IPS-NIHi11 (cell line): ENCODE measurements around the gene TMC5.
"Not testable (repeated sequence)": the region's sequence is repeated elsewhere in the genome, so short reads cannot be mapped to it uniquely, and the experiment has no call there.

ENCODE experiments used
- DNase-seq: peaks from one replicate; pipeline ENCODE4 v3.0.0; 2012; ENCODE audit warnings: mixed read lengths, low spot score

Gene TMC5

DNA sequence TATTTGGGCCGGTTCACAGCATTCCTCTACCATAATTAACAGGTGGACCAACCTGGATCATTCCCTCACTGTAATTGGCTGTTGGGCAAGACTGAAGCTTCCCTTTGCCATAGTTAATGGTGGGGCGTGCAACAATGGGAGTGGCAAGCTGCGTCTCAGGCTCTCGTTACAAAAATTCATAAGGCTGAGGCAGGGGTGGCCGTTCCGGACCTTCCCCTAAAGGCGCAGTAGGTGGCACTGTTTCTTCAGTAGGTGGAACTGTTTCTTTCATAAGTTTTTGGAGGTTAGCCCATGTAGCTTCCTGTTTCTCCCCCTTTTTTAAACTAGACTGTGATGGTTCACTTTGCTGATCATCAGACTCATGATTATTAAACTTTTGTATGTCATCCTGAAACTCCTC lies 17.0 kb upstream of the TMC5 start:
- no peak for DNase-seq

DNA sequence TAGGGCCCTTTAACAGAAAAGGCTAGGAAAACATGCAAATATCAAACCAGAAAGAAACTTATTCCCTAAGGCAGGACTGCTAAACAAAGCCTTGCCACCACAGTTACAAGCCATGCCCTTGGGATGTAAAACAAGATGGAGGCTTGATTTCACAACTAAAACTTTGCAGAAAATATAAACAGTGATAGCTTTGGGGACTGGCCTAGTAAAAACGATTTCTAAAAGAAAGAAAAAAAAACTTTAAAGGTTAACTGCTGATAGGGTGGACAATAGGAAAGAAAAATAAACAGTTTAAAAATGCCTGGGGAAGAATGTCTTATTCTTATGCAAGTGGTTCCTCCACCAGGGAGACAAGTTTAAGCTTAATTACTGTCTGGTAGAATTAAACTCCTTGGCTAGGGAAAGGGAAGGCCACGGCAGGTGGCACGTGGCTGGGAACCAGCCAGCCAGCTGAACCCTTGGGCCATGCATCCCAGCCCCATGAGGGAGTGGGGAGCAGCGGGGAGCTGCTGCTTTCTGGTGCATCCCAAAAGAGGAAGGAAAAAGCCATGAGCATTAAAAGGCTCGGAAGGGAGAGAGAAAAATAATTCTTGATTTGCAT lies 10.7 kb upstream of the TMC5 start:
- DNase-seq, result no peak

- DNase-seq, result peak; percentile 78
Measured at GRCh38 chr16:19410435-19411171, 7.1 kb upstream of the TMC5 start.

GRCh38 chr16:19411298-19411697 lies 6.4 kb upstream of the TMC5 start:
- no peak for DNase-seq

GRCh38 chr16:19412055-19412454 lies 5.6 kb upstream of the TMC5 start:
- DNase-seq, result not testable (repeated sequence)

DNA sequence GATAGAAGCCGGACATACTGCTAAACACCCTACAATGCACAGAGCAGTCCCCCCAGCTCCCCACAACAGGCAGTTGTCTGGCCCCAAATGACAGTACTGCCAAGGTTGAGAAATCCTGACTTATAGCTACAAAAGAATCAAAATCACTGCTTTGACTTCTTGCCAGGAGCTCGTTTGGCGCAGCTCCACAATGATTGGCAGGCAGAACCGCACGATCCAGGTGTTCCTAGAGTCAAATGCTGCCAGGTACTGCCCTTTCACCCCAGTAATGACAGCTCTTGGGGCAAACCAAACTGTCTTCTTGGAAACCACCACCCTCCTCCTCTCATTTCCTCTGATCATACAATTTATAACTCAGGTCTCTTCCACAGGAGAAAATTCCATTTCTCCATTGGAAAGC lies 2.2 kb upstream of the TMC5 start:
- no peak for DNase-seq

DNA sequence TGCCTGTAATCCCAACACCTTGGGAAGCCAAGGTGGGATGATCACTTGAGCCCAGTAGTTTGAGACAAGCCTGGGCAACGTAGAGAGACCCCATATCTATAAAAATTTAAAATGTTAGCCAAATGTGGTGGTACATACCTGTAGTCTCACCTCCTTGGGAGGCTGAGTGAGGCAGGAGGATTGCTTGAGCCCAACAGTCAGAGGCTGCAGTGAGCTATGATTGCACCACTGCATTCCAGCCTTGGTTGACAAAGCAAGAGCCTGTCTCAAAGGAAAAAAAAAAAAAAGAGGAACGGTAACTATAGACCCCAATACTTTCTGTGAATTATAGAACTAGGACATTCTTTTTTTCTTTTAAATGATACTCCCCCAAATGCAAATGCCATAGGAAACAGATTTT lies 1.8 kb upstream of the TMC5 start:
- no peak for DNase-seq

DNA sequence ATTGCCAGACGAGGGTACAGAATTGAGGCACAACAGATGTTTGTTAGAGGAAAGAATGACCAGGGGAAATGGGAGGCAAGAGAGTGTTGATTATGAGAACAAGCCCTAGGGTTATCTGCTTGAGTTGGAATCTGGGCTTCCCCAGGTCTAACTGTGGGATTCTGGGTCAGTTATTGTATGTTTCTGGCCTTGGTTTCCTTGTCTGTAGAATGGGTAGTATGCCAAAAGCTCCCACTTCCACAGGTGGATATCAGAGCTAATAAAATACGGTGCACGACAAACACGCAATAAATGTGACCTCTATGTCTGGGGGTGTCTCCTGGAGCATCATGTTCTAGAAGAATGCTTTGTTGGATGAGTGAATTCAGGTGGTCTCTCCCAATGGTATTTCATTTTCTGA lies 517 bp downstream of the TMC5 start:
- no peak for DNase-seq

DNA sequence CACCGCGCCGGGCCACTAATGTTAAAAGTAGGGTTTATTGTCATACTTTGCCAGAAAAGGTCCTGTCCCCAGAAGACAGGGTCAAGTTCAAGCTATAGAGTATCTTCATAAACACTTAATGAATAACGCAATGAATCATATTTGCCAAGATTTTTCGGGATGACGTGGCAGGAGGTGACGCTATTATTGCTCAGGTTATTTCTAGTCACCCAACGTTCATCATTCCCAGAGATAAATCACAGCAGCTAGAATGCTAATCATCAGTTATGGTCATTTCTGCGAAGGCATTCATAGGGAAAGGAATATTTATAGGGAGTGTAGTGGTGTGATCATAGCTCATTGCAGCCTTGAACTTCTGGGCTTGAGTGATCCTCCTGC lies 2.0 kb downstream of the TMC5 start:
- no peak for DNase-seq

- no peak for DNase-seq
Measured at GRCh38 chr16:19424478-19424877, 6.8 kb downstream of the TMC5 start.

DNA sequence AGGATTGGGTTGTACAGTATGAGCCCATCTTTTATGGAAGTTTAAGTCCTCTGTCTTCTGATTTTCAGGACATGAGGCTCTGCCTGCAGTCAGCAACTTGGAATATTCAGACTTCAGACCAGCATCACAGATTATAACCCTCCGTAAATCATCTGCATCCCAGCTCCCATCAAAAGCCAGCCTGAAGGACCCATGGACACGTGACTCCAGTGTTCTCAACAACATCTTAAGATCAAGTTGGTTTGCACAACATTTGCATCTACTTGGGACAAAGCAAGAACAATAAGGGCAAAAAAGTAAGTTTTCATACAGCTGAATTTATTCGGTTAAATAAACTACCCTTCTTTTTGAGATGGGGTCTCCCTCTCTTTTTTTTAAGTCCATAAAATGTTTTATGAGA lies 12.7 kb downstream of the TMC5 start:
- DNase-seq, result no peak

- no peak for DNase-seq
Measured at GRCh38 chr16:19431636-19432340, 14.1 kb downstream of the TMC5 start.

DNA sequence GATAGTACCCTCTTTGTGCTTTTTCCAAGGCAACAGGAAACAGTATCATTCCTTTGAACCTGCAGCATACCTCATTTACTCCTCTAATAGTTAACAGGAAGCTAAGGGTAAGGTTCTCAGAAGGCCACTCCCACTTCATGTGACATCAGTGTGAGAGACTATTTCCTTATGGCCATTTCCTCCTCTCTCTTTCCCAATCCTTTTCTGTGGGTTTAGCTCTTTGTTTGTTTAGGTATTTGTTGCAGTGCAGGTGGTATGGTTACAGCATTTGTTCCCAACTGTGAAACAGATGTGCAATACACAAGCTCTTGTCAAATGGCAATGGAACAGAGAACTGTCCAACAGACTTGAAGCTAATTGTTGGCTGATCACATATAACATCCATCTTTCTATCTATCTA lies 14.7 kb downstream of the TMC5 start:
- peak; percentile 41 for DNase-seq

GRCh38 chr16:19434584-19434983 lies 16.9 kb downstream of the TMC5 start:
- DNase-seq, result no peak

DNA sequence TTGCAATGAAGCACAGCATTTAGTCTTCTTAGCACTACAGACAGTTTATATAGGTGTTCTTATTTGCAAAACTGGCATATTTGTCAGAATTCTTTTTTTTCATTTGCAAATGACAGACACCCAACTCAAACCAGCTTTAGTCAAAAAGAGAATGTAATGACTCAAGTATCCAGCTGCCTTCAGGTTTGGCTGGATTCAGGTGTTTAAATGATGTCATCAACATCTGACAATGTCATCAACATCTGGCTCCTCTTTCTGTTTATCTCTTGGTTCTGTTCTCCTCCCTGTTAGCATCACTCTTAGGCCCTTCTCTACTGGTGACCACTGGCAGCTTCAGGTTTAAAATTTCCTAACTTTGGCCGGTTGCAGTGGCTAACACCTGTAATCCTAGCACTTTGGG lies 18.9 kb downstream of the TMC5 start:
- DNase-seq, result no peak

- DNase-seq, result no peak
Measured at GRCh38 chr16:19437280-19437679, 19.6 kb downstream of the TMC5 start.

GRCh38 chr16:19438739-19439138 lies 21.1 kb downstream of the TMC5 start:
- DNase-seq, result no peak

DNA sequence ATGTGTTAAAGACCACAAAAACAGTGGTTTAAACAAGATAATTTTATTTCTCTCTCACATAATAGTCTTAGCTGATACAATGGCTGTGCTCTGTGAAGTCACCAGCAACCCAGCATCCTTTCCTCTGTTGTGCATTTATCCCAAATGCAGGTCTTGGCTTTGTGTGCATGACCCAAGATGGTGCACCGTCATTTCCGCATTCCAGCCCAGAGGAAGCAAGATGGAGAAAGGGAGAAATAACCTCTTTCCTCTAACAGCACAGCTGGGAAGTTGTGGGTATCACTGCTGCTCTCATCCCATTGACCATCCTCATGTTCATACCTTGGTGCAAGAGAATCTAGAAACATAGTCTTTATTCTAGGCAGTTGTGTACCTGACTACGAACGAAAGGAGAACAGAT lies 21.8 kb downstream of the TMC5 start:
- no peak for DNase-seq

- no peak for DNase-seq
Measured at GRCh38 chr16:19443659-19444058, 26.0 kb downstream of the TMC5 start.

GRCh38 chr16:19446300-19446846 lies 28.7 kb downstream of the TMC5 start:
- DNase-seq, result no peak

GRCh38 chr16:19446886-19447285 lies 29.2 kb downstream of the TMC5 start:
- no peak for DNase-seq

- DNase-seq, result no peak
Measured at GRCh38 chr16:19450186-19450585, 32.5 kb downstream of the TMC5 start.

DNA sequence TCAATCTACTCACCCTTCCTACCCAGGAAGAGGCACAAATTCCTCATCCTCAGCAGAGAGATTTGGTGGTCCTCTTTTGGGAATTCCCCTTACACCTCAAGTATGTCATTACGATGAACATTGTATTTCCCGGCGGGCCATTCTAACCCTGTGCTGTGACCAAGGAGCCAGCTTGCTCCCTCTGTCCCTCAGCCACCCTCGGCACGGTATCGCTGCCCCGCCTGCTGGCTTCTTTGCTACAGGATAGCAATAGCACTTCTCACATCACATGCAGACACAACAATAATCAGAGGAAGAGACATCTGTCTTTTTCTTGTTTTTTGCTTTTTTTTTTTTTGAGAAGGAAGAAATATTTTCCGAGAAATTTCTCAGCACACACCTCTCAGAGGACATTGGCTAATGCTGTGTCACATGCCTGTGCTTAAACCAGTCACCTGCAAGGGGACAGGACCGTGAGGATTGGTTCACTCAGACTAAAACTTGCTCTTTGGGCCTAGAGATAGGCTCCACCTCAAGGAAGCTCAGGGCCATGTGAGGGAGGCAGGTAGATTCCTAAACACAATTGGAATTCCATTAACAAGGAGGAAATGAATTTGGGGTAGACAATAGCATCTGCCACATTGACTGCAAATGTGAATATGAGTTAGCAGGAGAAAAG lies 41.2 kb downstream of the TMC5 start:
- no peak for DNase-seq
